ENCODE results near the gene TAP1. TPM values are rescaled to one million over a fixed set of nuclear protein-coding genes. Genes with fewer than 3 reads are reported as not detected.
A peak's percentile ranks its signal among the peaks of the same experiment; 100 is the strongest.
"Not testable (repeated sequence)": the region's sequence is repeated elsewhere in the genome, so short reads cannot be mapped to it uniquely, and the experiment has no call there.

Gene TAP1
- total and polyA plus RNA-seq, 2 donors, result 107 to 155 TPM

GRCh38 chr6:32887616-32888015 lies 34.1 kb upstream of the TAP1 start:
- 96% methylated on average over 5 of the region's 5 CpGs for WGBS
- Histone ChIP-seq H3K4me1 (ENCODE audit: control insufficient read depth in 2 of 2, insufficient read depth in 2 of 2, low read length in 2 of 2) (no peaks in the 10 kb centered on the region), H3K9me3 (ENCODE audit: control insufficient read depth in 2 of 2, insufficient read depth in 1 of 2, low read length in 1 of 2) (no peaks in the 10 kb centered on the region), H3K36me3 (ENCODE audit: control insufficient read depth in 2 of 2, insufficient read depth in 2 of 2, low read length in 1 of 2) (no peaks in the 10 kb centered on the region), H3K27me3 (ENCODE audit: control insufficient read depth in 2 of 2, insufficient read depth in 1 of 2, low read length in 1 of 2) (peaks cover 0 to 4% of the 10 kb centered on the region in 2 donors), H3K4me3 (ENCODE audit: low read length in 2 of 2) (no peak overlapping the region), H3K27ac (ENCODE audit: low read depth in 1 of 2, low read length in 1 of 2) (no peak overlapping the region)
- no peak for DNase-seq (ENCODE audit: low read depth in 6 of 9, low spot score in 9 of 9)

- peaks cover 0 to 7% of the 10 kb centered on the region in 2 donors for H3K27me3 ChIP-seq (ENCODE audit: control insufficient read depth in 2 of 2, insufficient read depth in 1 of 2, low read length in 1 of 2)
- 90% methylated on average over 3 of the region's 3 CpGs for WGBS
- no peaks in the 10 kb centered on the region for H3K9me3 ChIP-seq (ENCODE audit: control insufficient read depth in 2 of 2, insufficient read depth in 1 of 2, low read length in 1 of 2)
- no peak for DNase-seq (ENCODE audit: low read depth in 6 of 9, low spot score in 9 of 9)
- no peak overlapping the region for H3K4me3 ChIP-seq (ENCODE audit: low read length in 2 of 2)
- H3K27ac ChIP-seq (ENCODE audit: low read depth in 1 of 2, low read length in 1 of 2), result no peak overlapping the region
- no peaks in the 10 kb centered on the region for H3K36me3 ChIP-seq (ENCODE audit: control insufficient read depth in 2 of 2, insufficient read depth in 2 of 2, low read length in 1 of 2)
- H3K4me1 ChIP-seq (ENCODE audit: control insufficient read depth in 2 of 2, insufficient read depth in 2 of 2, low read length in 2 of 2), result no peaks in the 10 kb centered on the region
Observed at GRCh38 chr6:32886681-32887383, 33.3 kb upstream of the TAP1 start.

GRCh38 chr6:32885698-32886286 lies 32.3 kb upstream of the TAP1 start:
- H3K9me3 ChIP-seq (ENCODE audit: control insufficient read depth in 2 of 2, insufficient read depth in 1 of 2, low read length in 1 of 2), result no peaks in the 10 kb centered on the region
- no peak overlapping the region for H3K4me3 ChIP-seq (ENCODE audit: low read length in 2 of 2)
- no peak overlapping the region for H3K27ac ChIP-seq (ENCODE audit: low read depth in 1 of 2, low read length in 1 of 2)
- peaks cover 0 to 16% of the 10 kb centered on the region in 2 donors for H3K27me3 ChIP-seq (ENCODE audit: control insufficient read depth in 2 of 2, insufficient read depth in 1 of 2, low read length in 1 of 2)
- H3K4me1 ChIP-seq (ENCODE audit: control insufficient read depth in 2 of 2, insufficient read depth in 2 of 2, low read length in 2 of 2), result no peaks in the 10 kb centered on the region
- WGBS, result 62% methylated on average over 4 of the region's 4 CpGs
- H3K36me3 ChIP-seq (ENCODE audit: control insufficient read depth in 2 of 2, insufficient read depth in 2 of 2, low read length in 1 of 2), result no peaks in the 10 kb centered on the region
- DNase-seq (ENCODE audit: low read depth in 6 of 9, low spot score in 9 of 9), result peak; percentile 33 to 91 (median 74)

- no peak for DNase-seq (ENCODE audit: low read depth in 6 of 9, low spot score in 9 of 9)
- H3K9me3 ChIP-seq (ENCODE audit: control insufficient read depth in 2 of 2, insufficient read depth in 1 of 2, low read length in 1 of 2), result no peaks in the 10 kb centered on the region
- peaks cover 0 to 33% of the 10 kb centered on the region in 2 donors for H3K27me3 ChIP-seq (ENCODE audit: control insufficient read depth in 2 of 2, insufficient read depth in 1 of 2, low read length in 1 of 2)
- no peak overlapping the region for H3K4me3 ChIP-seq (ENCODE audit: low read length in 2 of 2)
- H3K4me1 ChIP-seq (ENCODE audit: control insufficient read depth in 2 of 2, insufficient read depth in 2 of 2, low read length in 2 of 2), result no peaks in the 10 kb centered on the region
- whole genome bisulfite sequencing, result 85% methylated on average over 5 of the region's 5 CpGs
- no peak overlapping the region for H3K27ac ChIP-seq (ENCODE audit: low read depth in 1 of 2, low read length in 1 of 2)
- H3K36me3 ChIP-seq (ENCODE audit: control insufficient read depth in 2 of 2, insufficient read depth in 2 of 2, low read length in 1 of 2), result no peaks in the 10 kb centered on the region
Observed at GRCh38 chr6:32883789-32884188, 30.3 kb upstream of the TAP1 start.

GRCh38 chr6:32882879-32883250 lies 29.4 kb upstream of the TAP1 start:
- Histone ChIP-seq H3K27ac (ENCODE audit: low read depth in 1 of 2, low read length in 1 of 2) (no peak overlapping the region), H3K9me3 (ENCODE audit: control insufficient read depth in 2 of 2, insufficient read depth in 1 of 2, low read length in 1 of 2) (no peaks in the 10 kb centered on the region), H3K4me3 (ENCODE audit: low read length in 2 of 2) (no peak overlapping the region), H3K27me3 (ENCODE audit: control insufficient read depth in 2 of 2, insufficient read depth in 1 of 2, low read length in 1 of 2) (peaks cover 0 to 35% of the 10 kb centered on the region in 2 donors), H3K36me3 (ENCODE audit: control insufficient read depth in 2 of 2, insufficient read depth in 2 of 2, low read length in 1 of 2) (no peaks in the 10 kb centered on the region), H3K4me1 (ENCODE audit: control insufficient read depth in 2 of 2, insufficient read depth in 2 of 2, low read length in 2 of 2) (no peaks in the 10 kb centered on the region)
- WGBS, result 48% methylated on average over 1 of the region's 1 CpG
- DNase-seq (ENCODE audit: low read depth in 6 of 9, low spot score in 9 of 9), result no peak

GRCh38 chr6:32880962-32881361 lies 27.5 kb upstream of the TAP1 start:
- H3K4me3 ChIP-seq (ENCODE audit: low read length in 2 of 2); H3K27ac ChIP-seq (ENCODE audit: low read depth in 1 of 2, low read length in 1 of 2); H3K36me3 ChIP-seq (ENCODE audit: control insufficient read depth in 2 of 2, insufficient read depth in 2 of 2, low read length in 1 of 2); H3K9me3 ChIP-seq (ENCODE audit: control insufficient read depth in 2 of 2, insufficient read depth in 1 of 2, low read length in 1 of 2); H3K4me1 ChIP-seq (ENCODE audit: control insufficient read depth in 2 of 2, insufficient read depth in 2 of 2, low read length in 2 of 2); DNase-seq (ENCODE audit: low read depth in 6 of 9, low spot score in 9 of 9): not testable (repeated sequence)
- 82% methylated on average over 3 of the region's 3 CpGs for WGBS
- peaks cover 0 to 41% of the 10 kb centered on the region in 2 donors for H3K27me3 ChIP-seq (ENCODE audit: control insufficient read depth in 2 of 2, insufficient read depth in 1 of 2, low read length in 1 of 2)

- no peaks in the 10 kb centered on the region for H3K4me1 ChIP-seq (ENCODE audit: control insufficient read depth in 2 of 2, insufficient read depth in 2 of 2, low read length in 2 of 2)
- WGBS, result 75% methylated on average over 35 of the region's 35 CpGs
- no peak overlapping the region for H3K4me3 ChIP-seq (ENCODE audit: low read length in 2 of 2)
- DNase-seq (ENCODE audit: low read depth in 6 of 9, low spot score in 9 of 9), result no peak
- H3K9me3 ChIP-seq (ENCODE audit: control insufficient read depth in 2 of 2, insufficient read depth in 1 of 2, low read length in 1 of 2), result no peaks in the 10 kb centered on the region
- no peak overlapping the region for H3K27ac ChIP-seq (ENCODE audit: low read depth in 1 of 2, low read length in 1 of 2)
- no peaks in the 10 kb centered on the region for H3K36me3 ChIP-seq (ENCODE audit: control insufficient read depth in 2 of 2, insufficient read depth in 2 of 2, low read length in 1 of 2)
- peaks cover 0 to 43% of the 10 kb centered on the region in 2 donors for H3K27me3 ChIP-seq (ENCODE audit: control insufficient read depth in 2 of 2, insufficient read depth in 1 of 2, low read length in 1 of 2)
Observed at GRCh38 chr6:32879691-32880090, 26.2 kb upstream of the TAP1 start.

- 99% methylated on average over 2 of the region's 2 CpGs for WGBS
- Histone ChIP-seq H3K36me3 (ENCODE audit: control insufficient read depth in 2 of 2, insufficient read depth in 2 of 2, low read length in 1 of 2) (no peaks in the 10 kb centered on the region), H3K27ac (ENCODE audit: low read depth in 1 of 2, low read length in 1 of 2) (no peak overlapping the region), H3K4me1 (ENCODE audit: control insufficient read depth in 2 of 2, insufficient read depth in 2 of 2, low read length in 2 of 2) (no peaks in the 10 kb centered on the region), H3K9me3 (ENCODE audit: control insufficient read depth in 2 of 2, insufficient read depth in 1 of 2, low read length in 1 of 2) (no peaks in the 10 kb centered on the region), H3K4me3 (ENCODE audit: low read length in 2 of 2) (no peak overlapping the region), H3K27me3 (ENCODE audit: control insufficient read depth in 2 of 2, insufficient read depth in 1 of 2, low read length in 1 of 2) (peaks cover 0 to 35% of the 10 kb centered on the region in 2 donors)
- DNase-seq (ENCODE audit: low read depth in 6 of 9, low spot score in 9 of 9), result no peak
Observed at GRCh38 chr6:32876603-32877002, 23.1 kb upstream of the TAP1 start.

- not testable (repeated sequence) for H3K4me3 ChIP-seq (ENCODE audit: low read length in 2 of 2); H3K27ac ChIP-seq (ENCODE audit: low read depth in 1 of 2, low read length in 1 of 2); H3K9me3 ChIP-seq (ENCODE audit: control insufficient read depth in 2 of 2, insufficient read depth in 1 of 2, low read length in 1 of 2); H3K4me1 ChIP-seq (ENCODE audit: control insufficient read depth in 2 of 2, insufficient read depth in 2 of 2, low read length in 2 of 2); DNase-seq (ENCODE audit: low read depth in 6 of 9, low spot score in 9 of 9); H3K36me3 ChIP-seq (ENCODE audit: control insufficient read depth in 2 of 2, insufficient read depth in 2 of 2, low read length in 1 of 2)
- peaks cover 0 to 19% of the 10 kb centered on the region in 2 donors for H3K27me3 ChIP-seq (ENCODE audit: control insufficient read depth in 2 of 2, insufficient read depth in 1 of 2, low read length in 1 of 2)
- WGBS, result 62% methylated on average over 1 of the region's 1 CpG
Observed at GRCh38 chr6:32873947-32874346, 20.4 kb upstream of the TAP1 start.

Measured in thymus (tissue), 11 donors.